Measurements from ENCODE around the gene ANO1. TPM values are rescaled to one million over a fixed set of nuclear protein-coding genes. Genes with fewer than 3 reads are reported as not detected.

ANO1 gene
- polyA plus RNA-seq, 4 donors = 10.1 to 25.0 (median 14.7) TPM

DNA sequence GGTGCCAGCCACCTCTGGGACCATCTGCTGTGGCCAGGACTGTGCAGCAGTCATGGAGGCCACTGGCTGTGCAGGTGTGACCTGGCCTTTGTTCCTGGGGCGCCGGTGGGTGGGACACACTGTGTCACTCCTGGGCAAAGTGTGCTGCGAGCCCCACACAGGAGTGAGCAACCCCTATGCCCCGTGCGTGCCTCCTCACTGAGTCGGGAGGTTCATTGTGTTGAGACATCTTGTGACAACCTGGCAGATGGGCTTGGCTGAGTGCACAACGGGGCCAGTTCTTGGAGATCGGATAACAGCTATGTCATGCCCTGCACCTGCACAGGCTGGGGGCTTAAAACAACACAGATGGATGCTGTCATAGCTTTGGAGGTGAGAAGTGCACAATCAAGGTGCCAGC lies 13.5 kb downstream of the ANO1 start:
- DNase-seq (ENCODE audit: low read depth in 4 of 4, low spot score in 2 of 4) = no peak

DNA sequence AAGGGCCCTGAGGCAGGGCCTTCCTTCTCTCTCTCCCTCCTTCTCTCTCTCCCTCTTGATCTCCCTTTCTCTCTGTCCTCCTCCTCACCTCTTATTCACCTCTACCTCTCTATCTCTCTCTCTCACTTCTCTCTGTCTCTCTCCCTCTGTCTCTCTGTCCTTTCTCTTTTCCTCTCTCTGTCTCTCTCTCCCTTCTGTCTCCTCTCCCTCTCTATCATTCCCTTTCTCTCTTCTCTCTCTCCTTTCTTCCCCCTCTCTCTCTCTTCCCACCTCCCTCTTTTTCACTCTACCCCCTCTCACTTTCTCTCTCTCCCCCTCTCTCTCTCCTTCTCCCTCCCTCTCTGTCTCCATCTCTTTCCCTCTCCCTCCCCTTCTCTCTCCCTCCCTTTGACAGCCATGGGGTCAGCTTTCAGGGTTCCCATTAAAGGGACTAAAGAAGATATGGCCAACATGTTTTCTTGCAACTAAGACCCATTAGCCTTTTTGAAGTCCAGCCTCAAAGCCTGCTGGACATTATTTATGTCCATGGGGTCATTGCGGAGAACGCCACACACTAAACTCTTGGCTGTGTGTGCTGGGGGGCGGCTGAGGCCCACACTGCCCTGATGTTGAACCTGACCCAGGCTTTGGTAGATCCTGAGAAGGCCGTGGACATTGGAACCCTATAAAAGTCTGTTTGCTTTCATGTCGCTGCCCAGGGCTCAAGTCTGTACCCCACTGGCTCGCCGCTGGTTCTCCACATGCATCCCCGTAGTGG lies 15.0 kb downstream of the ANO1 start:
- peak; percentile 65 to 82 (median 74) for DNase-seq (ENCODE audit: low read depth in 4 of 4, low spot score in 2 of 4)

DNA sequence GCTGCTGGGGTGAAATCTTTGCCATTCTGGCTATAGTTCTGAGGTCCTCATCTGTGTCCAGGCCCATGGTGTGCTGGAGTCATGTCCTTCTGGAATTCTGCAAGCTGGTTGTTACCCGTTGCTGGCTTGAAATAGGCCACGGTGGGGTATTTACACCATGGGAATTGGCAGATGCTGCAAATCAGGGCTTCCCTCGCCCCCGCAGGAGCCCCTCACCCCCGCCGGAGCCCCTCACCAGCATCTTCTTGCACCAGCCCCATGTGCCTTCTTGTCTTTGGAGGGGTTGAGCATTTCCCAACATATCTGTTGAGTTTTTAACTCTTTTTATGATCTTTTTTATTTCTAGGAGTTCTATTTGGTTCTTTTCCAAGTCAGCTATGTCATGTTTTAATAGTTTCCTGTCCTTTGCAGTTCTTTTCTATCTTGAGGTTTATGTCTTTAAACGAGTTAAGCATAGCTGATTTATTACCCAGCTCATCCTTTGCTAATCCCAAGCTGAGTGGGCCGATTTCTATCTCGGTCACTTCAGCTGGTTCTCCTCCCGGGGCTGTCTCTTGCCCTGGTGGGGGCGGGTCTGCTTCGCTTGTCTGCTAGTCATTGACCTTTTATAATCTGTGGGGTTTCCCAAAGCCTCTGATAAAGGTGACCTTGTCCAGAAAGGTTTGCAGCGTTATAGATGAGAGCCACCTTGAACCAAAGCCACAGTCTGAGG lies 17.6 kb downstream of the ANO1 start:
- no peak for DNase-seq (ENCODE audit: low read depth in 4 of 4, low spot score in 2 of 4)

DNA sequence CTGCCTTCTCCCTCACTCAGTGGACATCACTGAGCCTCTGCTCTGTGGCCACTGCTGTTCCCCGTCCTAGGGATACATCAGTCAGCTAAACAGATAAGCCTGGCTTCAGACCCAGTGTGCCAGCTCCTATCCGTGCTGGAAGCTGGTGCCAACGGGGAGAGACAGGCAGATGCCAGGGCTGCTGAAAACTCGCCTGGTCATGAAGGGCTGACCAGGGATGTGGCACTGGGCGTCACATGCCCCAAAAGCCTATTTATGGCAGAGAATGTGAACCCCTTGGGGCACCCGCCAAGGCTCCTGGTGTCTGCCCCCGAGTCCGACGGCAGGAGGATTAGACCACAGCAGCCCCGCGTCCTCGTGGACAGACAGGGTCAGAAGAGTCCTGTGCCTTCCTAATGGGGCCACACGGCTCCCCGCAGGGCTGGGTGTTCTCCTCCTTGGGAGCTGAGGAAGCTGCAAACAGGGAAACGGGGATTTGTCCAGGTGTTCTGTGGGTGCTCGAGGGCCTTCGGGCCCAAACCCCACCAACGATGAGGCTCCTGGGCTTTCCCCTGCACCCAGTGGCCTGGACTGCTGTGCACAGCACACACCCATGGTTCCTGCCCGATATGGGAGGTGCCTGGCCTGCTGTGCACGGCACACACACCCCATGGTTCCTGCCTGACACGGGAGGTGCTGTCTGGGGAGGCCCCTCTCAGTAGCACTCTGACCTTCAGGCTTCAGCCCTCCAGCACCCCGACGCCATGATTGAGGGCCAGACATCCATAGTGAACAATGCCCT lies 19.9 kb downstream of the ANO1 start:
- DNase-seq (ENCODE audit: low read depth in 4 of 4, low spot score in 2 of 4) = no peak

DNA sequence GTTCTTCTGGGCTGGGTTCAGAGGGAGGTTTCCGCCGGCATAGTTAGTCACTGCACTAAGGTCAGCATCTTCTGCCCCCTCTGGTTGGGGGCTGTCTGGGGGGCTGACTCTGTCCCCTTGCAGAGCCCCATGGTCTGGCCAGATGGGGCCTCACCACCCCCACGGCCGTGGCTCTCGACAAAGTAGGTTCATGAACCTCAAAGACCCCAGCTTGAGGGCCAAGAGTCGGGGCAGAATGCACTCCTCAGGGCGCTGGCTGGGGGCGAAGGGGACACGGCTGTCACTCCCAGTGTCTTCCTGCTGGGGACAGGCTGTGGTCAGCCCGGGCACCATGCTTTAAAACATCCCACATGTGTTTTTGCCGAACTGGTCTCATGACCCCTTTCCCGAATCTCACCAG lies 20.8 kb downstream of the ANO1 start:
- DNase-seq (ENCODE audit: low read depth in 4 of 4, low spot score in 2 of 4) = no peak

DNA sequence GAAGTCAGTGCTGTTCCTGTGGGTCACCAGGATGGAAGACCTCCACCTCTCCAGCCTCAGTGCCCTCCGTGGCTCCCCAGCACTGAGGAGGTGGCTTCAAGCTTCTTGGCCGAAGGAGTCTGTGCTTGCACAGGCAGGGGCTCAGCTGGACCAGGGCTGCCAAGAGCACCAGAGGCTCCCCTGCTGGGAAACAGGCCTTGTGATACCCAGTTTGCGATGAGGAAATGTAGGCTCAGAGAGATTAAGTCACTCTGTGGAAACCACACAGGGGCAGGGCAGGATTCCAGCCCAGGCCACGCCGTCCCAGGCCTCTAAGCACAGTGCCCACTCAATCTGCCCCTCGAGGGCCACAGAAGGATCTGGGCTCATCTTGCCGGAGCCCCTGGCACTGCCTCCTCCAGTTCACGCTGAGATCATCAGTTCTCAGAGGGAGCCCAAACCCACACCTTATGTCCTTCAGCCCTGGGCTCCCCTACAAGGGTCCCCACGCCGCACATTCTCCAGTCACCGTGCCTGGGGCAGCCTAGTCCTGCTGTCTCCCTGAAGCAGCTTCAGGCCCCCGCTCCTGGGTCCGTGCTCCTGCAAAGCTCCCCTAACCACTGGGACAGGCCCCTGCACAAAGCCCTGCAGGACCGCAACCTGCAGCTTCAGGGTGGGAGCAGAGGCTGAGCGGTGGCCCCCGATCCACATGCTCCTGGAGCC lies 21.6 kb downstream of the ANO1 start:
- DNase-seq (ENCODE audit: low read depth in 4 of 4, low spot score in 2 of 4) = no peak

DNA sequence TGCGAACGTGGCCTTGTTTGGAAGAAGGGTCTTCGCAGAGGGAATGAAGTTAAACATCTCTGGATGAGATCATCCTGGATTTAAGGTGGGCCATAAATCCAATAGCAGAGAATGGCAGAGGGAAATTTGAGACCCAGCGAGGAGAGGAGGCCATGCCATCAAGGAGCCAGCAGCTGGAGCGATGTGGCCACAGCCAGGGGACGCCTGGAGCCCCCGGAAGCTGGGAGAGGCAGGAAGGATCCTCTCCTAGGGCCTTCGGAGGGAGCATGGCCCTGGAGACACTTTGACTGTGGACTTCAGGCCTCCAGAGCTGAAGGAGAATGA lies 22.1 kb downstream of the ANO1 start:
- no peak for DNase-seq (ENCODE audit: low read depth in 4 of 4, low spot score in 2 of 4)

DNA sequence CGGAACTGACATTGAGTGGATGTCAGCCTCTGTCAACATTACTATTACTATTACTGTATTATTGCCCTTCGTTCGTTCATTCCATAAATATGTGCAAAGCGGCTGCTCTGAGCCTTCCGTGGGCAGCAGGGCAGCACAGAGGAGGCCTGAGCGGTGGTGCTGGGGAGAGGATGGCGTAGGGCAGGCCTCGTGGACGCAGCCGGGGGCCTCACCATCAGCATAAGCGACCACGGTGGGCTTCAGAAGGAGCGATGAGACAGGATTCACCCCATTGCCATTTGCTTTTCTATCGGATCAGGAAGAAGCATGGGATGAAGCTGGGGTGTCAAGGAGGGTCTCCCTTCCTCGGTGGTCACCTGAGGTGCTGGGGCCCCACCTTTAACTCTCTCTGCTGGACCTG lies 22.7 kb downstream of the ANO1 start:
- no peak for DNase-seq (ENCODE audit: low read depth in 4 of 4, low spot score in 2 of 4)

DNA sequence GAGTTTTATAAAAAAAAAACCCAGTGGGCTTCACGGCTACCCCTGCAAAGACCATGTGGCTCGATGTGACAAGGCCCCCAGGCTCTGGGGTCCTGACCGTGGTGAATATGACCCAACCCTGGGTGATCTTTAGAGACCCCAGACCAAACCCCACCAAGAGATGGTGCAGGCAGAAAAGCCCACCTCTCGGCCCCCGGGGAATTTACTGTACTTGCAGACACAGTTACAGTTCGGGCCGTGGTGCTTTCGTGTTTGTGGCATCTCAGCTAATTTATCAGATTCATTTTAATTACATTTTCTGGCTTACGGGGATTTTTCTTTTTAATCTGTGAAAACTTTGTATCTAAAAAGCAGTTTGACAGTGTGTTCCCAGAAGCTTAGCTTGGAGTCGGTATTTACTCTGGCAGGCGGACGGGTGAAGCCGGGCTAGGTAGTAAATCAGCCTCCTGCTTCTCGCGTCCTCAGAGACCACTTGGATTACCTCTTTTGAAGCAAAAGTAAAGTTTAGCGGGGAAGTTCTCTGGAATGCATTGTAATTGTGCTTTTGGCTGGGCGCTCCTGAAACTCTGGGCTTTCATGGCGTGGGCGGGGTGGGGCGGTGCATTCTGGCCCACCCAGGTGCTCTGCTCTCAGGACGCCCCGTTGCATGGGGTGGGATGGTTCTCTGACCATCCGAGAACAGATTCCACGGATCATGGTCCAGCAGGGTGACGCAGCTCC lies 25.3 kb downstream of the ANO1 start:
- no peak for DNase-seq (ENCODE audit: low read depth in 4 of 4, low spot score in 2 of 4)

DNA sequence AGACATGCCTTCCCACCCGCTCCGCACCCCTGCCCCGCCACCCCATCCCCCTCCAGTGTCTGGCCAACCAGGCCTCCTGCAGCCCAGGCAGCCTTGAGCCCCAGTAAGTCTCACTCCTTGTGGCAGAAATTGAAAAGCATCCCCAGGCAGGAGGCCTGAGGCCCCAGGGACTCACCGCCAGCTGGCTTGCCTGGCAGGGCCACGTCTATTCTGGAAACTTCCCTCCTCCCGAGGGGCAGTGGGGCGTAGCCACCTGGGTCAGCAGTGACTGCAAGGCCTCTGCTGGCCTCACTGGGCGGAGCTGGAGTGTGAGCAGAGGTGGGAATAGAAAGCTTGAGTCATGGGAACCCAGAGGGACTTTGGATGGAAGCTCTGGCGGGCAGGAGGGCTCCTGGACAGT lies 26.3 kb downstream of the ANO1 start:
- DNase-seq (ENCODE audit: low read depth in 4 of 4, low spot score in 2 of 4) = no peak

DNA sequence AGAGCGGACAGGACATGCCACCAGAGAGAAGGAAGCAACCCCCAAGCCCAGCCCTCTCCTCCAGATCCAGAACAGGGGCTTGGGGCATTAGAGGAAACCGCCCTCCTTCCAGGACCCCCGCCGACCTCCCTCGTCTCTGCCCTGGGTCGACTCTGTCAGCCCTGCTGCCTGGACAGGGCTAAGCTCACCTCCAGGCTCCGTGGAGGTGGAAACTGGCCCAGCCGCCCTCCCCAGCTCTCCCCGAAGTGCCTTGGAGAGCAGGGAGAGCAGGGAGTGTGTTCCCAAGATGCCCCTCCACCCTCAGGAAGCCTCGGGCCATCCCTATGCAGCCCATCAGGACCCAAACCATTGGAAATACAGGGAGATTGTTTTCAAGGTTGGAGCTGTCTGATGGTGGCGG lies 26.8 kb downstream of the ANO1 start:
- no peak for DNase-seq (ENCODE audit: low read depth in 4 of 4, low spot score in 2 of 4)

DNA sequence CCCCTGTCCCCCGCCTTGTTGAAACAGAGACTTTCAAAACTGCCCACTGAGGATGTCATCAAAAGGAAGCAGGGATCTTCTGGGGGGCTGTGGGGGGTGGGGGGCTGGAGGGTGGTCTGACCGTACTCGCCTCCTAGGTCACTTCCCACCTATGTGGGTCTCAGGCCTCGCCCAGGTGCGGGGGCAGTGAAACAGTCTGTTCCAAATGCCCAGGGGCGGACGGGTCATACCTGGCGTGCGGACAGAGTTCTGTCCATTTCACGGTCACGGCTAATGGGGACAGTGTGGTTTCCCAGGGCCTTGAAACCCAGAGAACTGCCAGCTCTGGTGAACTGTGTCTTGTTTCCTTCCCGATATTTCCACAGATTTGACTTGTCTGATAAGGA lies 27.2 kb downstream of the ANO1 start:
- DNase-seq (ENCODE audit: low read depth in 4 of 4, low spot score in 2 of 4) = no peak

DNA sequence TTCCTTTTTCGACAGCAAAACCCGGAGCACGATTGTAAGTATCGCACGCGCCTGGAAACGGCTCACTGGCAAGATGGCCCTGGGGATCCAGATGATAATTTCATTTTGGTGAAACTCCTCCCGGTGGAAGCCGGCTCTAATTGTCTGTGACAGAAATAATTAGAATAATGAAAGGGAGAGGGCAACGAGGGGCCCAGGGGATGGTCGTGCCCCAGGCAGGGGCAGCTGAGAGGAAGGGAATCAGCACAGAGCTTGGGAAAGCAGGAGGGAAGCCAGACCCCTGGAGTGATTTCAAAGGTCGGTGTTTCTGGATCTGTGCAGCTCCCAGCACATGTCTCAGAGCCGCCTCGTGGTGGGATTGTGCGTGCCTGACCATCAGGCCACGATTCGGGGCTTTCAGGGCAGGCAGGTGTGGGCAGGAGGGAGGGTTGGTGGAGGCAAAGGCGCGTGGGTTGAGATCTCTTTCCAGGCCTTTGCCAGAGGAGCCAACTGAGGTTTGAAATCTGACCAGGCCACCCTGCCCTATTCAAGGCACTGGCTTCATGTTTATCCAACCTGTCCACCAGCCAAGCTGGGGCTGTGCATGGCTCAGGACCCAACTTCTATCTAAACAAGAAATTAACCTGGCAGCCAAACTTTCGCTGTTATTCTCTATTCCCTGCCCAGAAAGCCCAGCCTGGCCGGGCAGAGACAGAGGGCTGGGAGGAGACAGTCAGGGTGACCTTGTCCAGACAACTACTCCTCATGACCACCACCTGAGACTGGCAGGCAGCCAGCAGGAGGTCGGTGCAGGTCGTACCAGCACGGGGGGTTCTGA lies 27.8 kb downstream of the ANO1 start:
- no peak for DNase-seq (ENCODE audit: low read depth in 4 of 4, low spot score in 2 of 4)

DNA sequence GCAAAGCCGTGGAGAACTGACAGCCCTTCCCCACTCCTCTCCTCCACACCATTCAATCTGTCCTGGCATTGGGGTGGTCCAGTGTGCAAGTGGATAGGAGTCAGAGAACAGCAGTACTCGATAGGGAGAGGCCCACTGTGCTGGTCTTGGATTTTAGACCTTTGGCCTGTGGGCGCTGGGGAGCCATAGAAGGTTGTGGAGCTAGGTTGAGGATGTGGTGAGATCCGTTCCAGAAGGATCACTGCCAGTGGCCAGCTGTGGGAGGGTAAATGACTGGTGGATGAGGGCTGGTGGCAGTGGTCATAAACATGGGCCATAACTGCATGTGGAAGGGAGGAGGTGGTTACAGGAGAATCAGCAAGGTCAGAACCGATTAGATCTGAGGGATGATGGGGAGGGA lies 28.6 kb downstream of the ANO1 start:
- DNase-seq (ENCODE audit: low read depth in 4 of 4, low spot score in 2 of 4) = no peak

DNA sequence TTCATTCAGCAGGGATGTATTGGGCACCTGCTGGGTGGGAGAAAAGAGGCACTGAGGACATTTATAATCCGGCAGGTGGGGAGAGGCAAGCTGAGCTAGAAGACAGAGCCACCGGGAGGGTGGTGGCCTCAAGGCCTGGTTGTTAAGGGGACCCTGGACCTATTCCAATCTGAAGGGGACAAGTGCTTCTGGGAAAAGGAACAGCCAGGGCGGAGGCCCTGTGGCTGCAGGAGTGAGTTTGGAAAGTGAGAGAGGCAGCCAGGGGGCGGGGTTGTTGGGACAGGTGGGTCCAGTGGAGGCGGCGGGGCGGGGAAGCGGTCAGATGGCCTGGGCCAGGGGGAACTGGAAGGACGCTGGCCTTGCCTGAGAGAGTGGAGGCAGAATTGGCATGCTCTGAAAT lies 29.1 kb downstream of the ANO1 start:
- no peak for DNase-seq (ENCODE audit: low read depth in 4 of 4, low spot score in 2 of 4)

DNA sequence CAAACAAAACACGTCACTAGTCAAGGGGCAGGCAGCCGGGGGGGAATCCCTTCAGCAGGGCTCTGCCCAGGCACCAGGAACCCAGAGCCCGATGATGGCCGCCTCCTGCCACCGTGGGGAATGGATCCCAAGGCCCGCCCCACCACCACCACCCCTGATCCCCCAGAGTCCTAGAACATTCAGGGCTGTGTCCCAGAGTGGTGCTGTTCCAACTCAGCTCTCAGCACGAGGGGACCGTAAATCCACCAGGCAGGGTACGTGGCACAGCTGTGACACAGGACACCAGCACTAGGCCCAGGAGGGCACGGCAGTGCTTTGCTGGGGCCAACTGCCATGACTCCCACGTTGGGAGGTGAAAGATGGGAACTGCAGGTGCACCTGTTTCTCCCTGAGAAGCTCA lies 29.6 kb downstream of the ANO1 start:
- no peak for DNase-seq (ENCODE audit: low read depth in 4 of 4, low spot score in 2 of 4)

DNA sequence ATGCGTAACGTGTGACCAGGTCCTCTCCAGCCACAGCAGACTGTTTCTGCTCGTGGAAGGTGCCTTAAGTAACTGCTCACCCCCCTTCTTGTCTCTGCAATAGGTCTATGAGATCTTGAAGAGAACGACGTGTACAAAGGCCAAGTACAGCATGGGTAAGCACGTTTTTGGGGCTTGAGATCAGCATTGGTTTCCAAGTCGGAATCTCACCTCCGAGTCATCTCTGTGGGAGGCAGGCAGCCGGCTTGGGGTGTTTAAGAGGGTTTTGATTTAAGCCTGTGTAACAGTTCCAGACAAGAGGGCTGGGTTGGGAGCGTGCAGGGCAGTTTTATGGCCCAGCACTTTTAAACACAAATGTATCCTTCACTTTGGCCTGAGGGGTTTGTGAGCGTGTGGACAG lies 30.1 kb downstream of the ANO1 start:
- DNase-seq (ENCODE audit: low read depth in 4 of 4, low spot score in 2 of 4) = no peak

DNA sequence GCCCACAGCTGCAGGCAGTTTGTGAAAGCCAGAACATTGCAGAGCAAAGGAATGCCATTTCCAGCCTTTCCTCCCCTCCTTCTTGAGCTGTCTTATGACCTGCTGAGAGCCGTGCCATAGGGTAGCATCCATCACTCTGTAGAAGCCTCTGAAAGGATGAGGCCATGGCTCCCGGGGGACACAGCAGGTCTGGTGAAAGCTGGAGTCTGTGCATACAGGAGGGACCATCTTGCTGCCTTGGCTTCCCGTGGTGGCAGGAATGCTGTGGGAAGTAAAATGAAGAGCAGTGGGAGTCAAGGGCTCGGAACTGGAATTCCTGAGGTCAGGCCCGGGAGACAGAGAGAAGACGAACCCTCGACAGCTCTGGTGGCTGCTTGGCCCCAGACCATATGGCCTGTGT lies 30.9 kb downstream of the ANO1 start:
- no peak for DNase-seq (ENCODE audit: low read depth in 4 of 4, low spot score in 2 of 4)

DNA sequence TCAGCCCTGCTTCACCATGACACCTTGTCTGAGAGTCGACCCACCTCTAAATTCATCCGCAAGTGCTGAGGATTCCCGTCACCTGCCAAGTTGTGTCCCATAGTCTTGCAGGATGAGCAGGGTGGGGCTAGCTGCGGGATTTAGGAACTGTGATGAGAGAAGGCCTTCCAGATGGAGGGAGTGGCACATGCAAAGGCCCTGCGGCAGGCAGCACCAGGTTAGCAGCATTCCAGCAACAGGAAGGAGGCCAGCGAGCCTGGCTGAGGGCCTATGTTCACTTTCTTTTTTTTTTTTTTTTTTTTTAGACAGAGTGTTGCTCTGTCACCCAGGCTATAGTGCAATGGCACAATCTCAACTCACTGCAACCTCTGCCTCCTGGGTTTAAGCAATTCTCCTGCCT lies 31.8 kb downstream of the ANO1 start:
- DNase-seq (ENCODE audit: low read depth in 4 of 4, low spot score in 2 of 4) = no peak

DNA sequence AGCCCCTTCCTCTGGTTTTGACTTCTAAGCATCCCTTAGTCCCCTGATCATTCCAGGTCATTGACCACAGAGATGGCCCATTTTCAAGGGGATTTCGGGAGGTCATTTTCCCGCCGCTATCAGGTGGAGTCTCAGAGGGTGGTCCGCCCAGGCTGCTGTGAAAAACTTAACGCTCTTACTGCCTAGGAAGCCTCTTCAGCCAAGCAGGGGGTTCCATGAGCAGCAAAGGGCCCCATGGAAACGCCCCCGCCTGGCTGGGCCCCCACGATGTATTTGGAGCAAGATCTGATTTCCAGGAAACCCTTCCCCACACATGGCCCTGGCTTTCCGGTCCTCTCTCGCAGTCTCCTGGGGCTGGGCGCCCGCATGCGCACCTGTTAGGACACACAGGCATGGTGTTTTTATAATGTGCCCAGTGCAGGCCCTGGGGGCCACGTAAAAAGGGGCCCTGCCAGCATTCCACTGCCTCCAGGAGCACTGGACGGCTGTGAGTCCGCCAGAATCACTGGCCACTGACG lies 32.5 kb downstream of the ANO1 start:
- DNase-seq (ENCODE audit: low read depth in 4 of 4, low spot score in 2 of 4) = no peak
